Astrocyte (in vitro differentiated cells and primary cell): ENCODE measurements around the gene MLLT10.

Source experiments
- EZH2 ChIP-seq: IDR thresholded peaks from 2 replicates; pipeline ENCODE4 v1.6.1; 2012; ENCODE audit warnings: mild to moderate bottlenecking, low read length, inconsistent platforms; ENCODE audit not compliant: insufficient read depth
- TF ChIP-seq, protein P1 (sequence below): IDR thresholded peaks from 2 replicates; pipeline ENCODE4 v1.5.1; 2011; ENCODE audit warnings: low read depth, mild to moderate bottlenecking, inconsistent platforms, low read length, moderate library complexity; ENCODE audit not compliant: insufficient read depth

DNA sequence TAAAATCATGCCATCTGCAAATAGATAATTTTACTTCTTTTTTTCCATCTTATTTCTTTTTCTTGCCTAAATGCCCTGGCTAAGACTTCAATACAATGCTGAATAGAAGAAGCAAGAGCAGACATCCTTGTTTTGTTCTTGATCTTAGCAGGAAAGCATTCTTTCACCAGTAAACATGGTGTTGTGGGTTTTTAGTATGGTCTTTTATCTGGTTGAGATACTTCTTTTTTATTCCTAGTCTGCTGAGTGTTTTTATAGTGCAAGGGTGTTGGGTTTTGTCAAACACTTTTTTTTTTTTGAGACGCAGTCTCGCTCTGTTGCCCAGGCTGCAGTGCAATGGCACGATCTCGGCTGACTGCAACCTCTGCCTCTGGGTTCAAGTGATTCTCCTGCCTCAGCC, 237.2 kb downstream of the MLLT10 start:
- TF ChIP-seq, protein P1, sequence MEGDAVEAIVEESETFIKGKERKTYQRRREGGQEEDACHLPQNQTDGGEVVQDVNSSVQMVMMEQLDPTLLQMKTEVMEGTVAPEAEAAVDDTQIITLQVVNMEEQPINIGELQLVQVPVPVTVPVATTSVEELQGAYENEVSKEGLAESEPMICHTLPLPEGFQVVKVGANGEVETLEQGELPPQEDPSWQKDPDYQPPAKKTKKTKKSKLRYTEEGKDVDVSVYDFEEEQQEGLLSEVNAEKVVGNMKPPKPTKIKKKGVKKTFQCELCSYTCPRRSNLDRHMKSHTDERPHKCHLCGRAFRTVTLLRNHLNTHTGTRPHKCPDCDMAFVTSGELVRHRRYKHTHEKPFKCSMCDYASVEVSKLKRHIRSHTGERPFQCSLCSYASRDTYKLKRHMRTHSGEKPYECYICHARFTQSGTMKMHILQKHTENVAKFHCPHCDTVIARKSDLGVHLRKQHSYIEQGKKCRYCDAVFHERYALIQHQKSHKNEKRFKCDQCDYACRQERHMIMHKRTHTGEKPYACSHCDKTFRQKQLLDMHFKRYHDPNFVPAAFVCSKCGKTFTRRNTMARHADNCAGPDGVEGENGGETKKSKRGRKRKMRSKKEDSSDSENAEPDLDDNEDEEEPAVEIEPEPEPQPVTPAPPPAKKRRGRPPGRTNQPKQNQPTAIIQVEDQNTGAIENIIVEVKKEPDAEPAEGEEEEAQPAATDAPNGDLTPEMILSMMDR, result no peak
- TF ChIP-seq EZH2, result no peak
